ENCODE results near the gene HS6ST2.

The HS6ST2 gene

DNA sequence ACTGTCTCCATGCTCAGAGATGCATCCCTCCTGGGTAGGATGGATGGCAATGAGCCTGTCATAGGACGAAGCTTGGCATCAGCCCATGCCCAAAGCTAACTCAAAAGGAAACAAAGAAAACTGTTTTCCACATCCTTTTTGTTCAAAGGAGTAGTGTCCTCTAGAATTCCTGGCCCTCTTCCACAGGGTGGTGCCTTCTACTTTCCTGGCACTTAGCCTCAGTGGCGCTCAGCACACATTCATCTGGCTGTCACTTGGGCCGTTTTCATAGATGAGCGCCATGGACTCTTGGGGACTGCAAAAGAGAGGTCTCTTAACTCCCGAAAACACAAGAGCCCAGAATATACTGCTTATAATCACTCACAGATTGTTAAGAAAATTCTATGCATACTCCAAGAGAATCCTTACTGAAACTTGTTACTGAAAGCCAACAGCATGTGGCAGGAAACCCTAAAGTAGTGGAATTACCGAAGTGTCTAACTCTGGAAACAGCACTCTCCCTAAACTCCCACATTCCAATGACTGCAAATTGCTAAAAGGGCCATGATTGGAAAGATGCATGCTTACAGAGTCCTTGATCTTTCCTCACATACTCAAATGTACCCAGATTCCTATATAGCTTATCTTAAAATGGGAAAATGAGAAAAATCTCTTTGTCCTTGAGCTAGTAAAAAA is 110.0 kb downstream of the HS6ST2 start:
- no peaks in the 10 kb centered on the region for H3K36me3 Mint-ChIP-seq
- no peak for DNase-seq
- CTCF ChIA-PET, result no interaction called here
- no peak overlapping the region for H3K27ac Mint-ChIP-seq
- H3K27me3 Mint-ChIP-seq, result peaks cover 23% of the 10 kb centered on the region
- no peaks in the 10 kb centered on the region for H3K9me3 Mint-ChIP-seq
- no peaks in the 10 kb centered on the region for H3K4me1 Mint-ChIP-seq
- no peak overlapping the region for H3K4me3 Mint-ChIP-seq

DNA sequence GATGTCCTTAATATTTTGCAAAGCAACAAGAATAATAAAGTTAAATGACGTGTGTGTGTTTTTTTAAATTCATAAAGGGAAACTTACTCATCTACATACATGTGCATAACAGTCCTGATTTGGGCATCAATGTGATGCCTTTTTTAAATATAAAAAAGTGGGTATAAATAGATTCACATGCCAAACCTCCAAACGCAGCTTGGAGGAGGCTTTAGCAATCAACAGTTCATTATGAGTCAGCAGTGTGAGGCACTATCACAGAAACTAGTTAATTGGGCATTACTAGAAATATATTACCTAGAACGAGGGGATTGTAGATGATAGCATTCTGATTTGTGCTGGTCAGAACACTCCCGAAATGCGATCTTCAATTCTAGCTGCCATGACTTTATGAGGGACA is 115.1 kb downstream of the HS6ST2 start:
- H3K27ac Mint-ChIP-seq, result no peak overlapping the region
- no peak overlapping the region for H3K4me3 Mint-ChIP-seq
- no peak for DNase-seq
- no peaks in the 10 kb centered on the region for H3K9me3 Mint-ChIP-seq
- peaks cover 2% of the 10 kb centered on the region for H3K27me3 Mint-ChIP-seq
- CTCF ChIA-PET, result no interaction called here
- no peaks in the 10 kb centered on the region for H3K36me3 Mint-ChIP-seq
- no peaks in the 10 kb centered on the region for H3K4me1 Mint-ChIP-seq

DNA sequence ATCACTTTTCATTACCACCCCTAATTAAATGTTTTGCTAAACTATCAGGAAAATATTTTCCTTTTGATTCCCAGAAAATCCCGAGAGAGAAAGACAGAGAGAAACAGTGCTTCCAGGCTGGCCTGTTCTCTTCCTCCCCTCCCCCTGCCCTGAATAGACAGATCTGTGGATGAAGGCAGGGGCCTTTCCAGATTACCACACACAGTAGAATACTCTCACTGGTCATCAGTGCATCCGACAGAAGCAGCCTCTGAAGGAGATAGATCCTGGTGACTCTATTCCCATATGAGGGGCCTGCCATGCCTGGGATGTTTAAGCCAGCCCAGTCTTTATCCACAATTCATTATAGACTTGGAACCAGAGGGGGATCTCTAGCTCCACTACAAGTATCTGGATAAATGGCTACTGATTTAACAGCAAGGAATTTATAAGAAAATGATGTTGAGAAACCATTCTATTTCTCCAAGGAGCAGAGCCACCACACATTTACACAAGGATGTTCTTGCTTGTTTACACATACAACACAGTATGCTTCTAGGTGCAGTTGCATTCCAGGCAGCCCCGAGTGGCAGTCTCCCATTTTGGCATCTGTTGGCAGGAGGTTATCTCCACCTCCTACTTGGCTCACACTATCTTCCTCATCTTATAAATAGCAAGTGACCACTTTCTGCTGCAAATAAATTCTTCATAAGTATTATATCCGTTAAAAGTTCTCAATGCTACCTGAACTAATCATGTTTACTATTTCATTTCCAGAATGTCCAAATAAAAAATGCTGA is 115.8 kb downstream of the HS6ST2 start:
- no peaks in the 10 kb centered on the region for H3K36me3 Mint-ChIP-seq
- H3K4me3 Mint-ChIP-seq, result no peak overlapping the region
- H3K27ac Mint-ChIP-seq, result no peak overlapping the region
- peaks cover 3% of the 10 kb centered on the region for H3K27me3 Mint-ChIP-seq
- H3K4me1 Mint-ChIP-seq, result no peaks in the 10 kb centered on the region
- CTCF ChIA-PET, result no interaction called here
- no peak for DNase-seq
- no peaks in the 10 kb centered on the region for H3K9me3 Mint-ChIP-seq

DNA sequence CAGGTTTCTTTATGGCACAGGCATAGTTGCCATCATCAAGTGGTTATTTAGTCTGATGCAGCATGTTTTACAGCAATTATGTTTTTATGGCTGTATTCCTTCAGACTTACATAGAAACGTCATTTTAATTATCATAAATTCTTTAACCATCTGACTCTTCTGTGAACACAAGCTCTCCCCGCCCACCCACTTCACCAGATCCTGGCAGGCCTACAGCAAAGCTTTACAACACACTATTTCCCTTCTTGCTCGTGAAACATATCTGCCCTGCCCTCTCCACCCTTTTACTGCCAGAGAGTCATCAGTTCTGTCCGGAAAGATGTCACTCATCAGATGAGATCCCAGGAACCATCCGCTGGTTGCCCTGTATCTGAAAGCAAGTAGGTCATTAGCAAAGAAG is 120.5 kb downstream of the HS6ST2 start:
- Mint-ChIP-seq H3K36me3 (no peaks in the 10 kb centered on the region), H3K4me3 (no peak overlapping the region), H3K27ac (no peak overlapping the region), H3K9me3 (no peaks in the 10 kb centered on the region), H3K27me3 (peaks cover 3% of the 10 kb centered on the region), H3K4me1 (no peaks in the 10 kb centered on the region)
- CTCF ChIA-PET, result no interaction called here
- DNase-seq, result no peak

DNA sequence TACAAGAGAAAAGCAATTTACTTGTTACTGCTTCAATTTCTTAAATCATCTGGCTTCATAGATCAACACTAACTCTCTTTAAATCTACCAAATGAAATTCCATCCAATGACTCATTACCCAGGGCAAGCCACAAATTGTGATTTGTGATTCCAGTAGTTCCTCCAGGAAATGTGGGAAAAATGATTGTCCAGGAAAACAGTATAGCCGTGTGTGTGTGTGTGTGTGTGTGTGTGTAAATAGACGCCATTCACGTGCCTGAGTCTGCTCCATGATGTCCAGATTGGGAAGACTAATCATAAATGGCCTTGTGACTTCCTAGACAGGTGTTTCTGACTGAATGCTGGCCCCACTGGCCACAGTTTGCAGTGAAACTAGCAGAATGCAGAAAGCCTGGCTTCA is 121.3 kb downstream of the HS6ST2 start:
- DNase-seq, result no peak
- CTCF ChIA-PET, result no interaction called here
- H3K27me3 Mint-ChIP-seq, result peaks cover 3% of the 10 kb centered on the region

DNA sequence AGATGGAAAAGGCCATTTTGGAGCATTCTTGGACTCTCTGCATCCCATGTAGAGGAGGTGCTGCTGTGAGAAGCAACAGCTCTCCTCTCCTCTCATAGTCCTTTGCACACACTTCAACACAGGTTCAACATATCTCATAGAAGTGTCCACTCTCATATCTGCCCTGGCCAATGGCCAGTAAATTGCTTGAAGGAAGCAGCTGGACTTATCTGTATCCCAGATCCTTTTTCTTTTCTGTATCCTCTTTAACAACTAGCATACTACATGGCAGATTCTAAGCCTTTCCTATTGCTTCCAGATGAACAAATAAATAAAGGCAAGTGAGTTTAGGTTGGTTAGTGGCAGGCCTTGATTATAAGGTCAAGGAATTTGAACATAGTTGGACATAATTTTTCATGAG is 122.0 kb downstream of the HS6ST2 start:
- no peak for DNase-seq
- CTCF ChIA-PET, result no interaction called here
- H3K36me3 Mint-ChIP-seq, result no peaks in the 10 kb centered on the region
- H3K9me3 Mint-ChIP-seq, result no peaks in the 10 kb centered on the region
- H3K4me1 Mint-ChIP-seq, result no peaks in the 10 kb centered on the region
- peaks cover 3% of the 10 kb centered on the region for H3K27me3 Mint-ChIP-seq
- no peak overlapping the region for H3K27ac Mint-ChIP-seq
- H3K4me3 Mint-ChIP-seq, result no peak overlapping the region

More for the DNA sequence above, 121.3 kb downstream of the HS6ST2 start:
- Mint-ChIP-seq H3K27ac (no peak overlapping the region), H3K9me3 (no peaks in the 10 kb centered on the region), H3K36me3 (no peaks in the 10 kb centered on the region), H3K4me3 (no peak overlapping the region), H3K4me1 (no peaks in the 10 kb centered on the region)

DNA sequence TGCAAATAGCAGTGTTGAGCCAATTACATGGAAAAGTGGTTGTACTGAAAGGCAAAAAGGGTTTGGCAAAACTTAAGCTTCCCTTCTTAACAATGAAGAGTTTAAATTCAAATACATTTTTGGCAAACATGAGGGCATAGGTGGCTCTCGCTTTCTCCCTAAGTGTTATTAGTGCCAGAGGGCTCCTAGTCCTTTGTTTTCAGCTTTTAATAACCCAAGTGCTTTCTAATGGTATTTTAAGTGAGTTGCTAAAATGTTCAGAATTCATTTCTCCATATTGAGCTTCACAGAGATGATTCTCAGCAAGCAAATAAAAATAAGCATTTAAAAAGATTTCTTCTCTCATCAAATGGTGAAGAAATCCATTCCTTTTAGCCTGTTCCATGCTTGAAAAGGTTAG is 123.7 kb downstream of the HS6ST2 start:
- H3K4me1 Mint-ChIP-seq, result no peaks in the 10 kb centered on the region
- no peak for DNase-seq
- CTCF ChIA-PET, result no interaction called here

DNA sequence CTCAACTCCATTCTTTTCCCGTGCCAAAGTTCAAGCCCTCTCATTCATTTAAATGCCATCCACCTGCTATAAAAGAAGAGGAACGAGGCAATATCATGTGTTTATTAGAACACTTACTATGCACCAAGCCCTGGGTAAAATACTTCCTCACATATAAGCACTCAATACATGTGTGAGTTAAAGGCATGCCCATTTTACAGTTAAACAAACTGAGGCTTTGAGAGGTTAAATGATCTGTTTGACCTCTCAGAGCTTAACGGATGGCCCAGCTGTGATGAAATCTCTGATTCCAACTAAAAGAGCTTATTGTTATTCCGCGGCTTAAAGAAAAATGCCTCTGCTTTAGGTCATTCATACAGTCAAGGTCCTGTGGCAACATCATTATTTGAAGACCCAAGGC is 124.3 kb downstream of the HS6ST2 start:
- Mint-ChIP-seq H3K36me3 (no peaks in the 10 kb centered on the region), H3K27ac (no peak overlapping the region), H3K27me3 (peaks cover 3% of the 10 kb centered on the region), H3K9me3 (no peaks in the 10 kb centered on the region), H3K4me3 (no peak overlapping the region), H3K4me1 (no peaks in the 10 kb centered on the region)
- CTCF ChIA-PET, result no interaction called here
- DNase-seq, result no peak

More for the DNA sequence above, 123.7 kb downstream of the HS6ST2 start:
- peaks cover 3% of the 10 kb centered on the region for H3K27me3 Mint-ChIP-seq
- no peak overlapping the region for H3K27ac Mint-ChIP-seq
- no peaks in the 10 kb centered on the region for H3K9me3 Mint-ChIP-seq
- no peak overlapping the region for H3K4me3 Mint-ChIP-seq
- no peaks in the 10 kb centered on the region for H3K36me3 Mint-ChIP-seq

DNA sequence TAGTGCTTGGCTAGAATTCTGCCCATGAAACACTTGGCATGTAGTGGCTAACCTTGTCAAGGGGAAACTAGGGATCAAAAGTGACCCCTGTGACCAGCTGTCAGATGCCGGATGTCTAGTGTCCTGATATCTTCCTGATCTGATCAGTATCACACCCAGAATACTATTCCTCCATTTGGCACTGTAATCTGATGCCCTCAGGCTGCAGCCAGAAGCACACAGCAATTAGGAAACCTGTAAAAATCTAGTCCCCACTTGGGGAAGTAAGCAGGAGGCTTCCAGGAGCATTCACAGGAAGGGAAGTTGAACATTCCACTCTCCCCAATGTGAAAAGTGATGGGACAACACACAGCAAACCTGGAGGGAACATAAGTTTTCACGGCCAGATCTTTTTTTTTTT is 125.1 kb downstream of the HS6ST2 start:
- CTCF ChIA-PET, result no interaction called here
- no peak overlapping the region for H3K4me3 Mint-ChIP-seq
- H3K4me1 Mint-ChIP-seq, result no peaks in the 10 kb centered on the region
- H3K27me3 Mint-ChIP-seq, result peaks cover 3% of the 10 kb centered on the region
- no peak for DNase-seq
- no peaks in the 10 kb centered on the region for H3K9me3 Mint-ChIP-seq
- H3K36me3 Mint-ChIP-seq, result no peaks in the 10 kb centered on the region
- H3K27ac Mint-ChIP-seq, result no peak overlapping the region

DNA sequence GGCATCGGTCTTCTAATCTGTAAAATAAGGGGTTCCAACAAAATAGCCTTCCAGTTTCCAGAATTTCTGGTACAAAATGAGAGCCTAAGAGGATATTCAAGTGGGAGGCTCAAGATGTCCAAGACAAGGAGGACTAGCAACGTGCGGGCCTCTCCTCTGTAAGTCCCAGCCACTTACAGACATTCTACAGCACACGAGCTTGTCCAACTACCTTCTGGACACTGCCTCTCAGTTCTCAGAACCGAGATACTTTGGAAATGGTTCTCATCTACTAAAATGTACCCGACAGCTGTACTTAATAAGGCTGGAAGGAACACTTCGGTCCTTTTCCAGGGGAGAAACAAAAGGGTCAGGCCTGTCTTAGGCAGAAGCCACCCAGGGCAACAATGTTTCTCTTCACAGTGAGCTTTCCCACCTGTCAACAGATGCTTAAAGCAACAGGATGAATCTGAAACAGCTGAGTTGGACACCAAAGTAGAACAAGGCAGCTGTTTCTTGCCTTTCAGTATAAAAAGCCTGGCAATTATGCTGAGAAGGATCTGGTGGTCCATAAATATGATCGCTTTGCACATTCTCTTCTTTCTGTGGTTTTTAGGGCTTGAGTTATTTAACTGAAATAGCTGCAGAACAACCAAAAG is 127.0 kb downstream of the HS6ST2 start:
- no peaks in the 10 kb centered on the region for H3K4me1 Mint-ChIP-seq
- no peak for DNase-seq
- H3K36me3 Mint-ChIP-seq, result no peaks in the 10 kb centered on the region
- H3K9me3 Mint-ChIP-seq, result no peaks in the 10 kb centered on the region
- peaks cover 4% of the 10 kb centered on the region for H3K27me3 Mint-ChIP-seq
- H3K27ac Mint-ChIP-seq, result no peak overlapping the region
- H3K4me3 Mint-ChIP-seq, result no peak overlapping the region
- CTCF ChIA-PET, result no interaction called here

DNA sequence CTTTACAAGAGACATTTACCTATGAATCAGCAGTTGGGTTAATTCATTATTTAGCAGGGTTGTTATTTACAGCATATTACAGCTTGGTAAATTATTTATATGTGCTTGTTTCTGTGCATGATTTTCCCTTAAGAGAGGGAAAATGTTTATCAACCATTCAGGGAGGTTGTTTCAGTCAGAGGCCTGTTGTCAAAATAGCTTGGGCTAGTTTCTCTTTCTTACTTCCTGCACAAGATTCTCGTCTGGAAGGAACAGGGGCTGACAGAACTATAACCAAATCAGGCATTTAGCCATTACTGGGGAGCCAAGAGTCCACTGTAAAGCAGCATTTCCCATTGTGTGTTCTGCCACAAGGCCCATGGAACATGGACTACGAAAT is 135.8 kb downstream of the HS6ST2 start:
- Mint-ChIP-seq H3K4me3 (no peak overlapping the region), H3K27ac (no peak overlapping the region), H3K9me3 (no peaks in the 10 kb centered on the region), H3K27me3 (peaks cover 4% of the 10 kb centered on the region), H3K4me1 (no peaks in the 10 kb centered on the region), H3K36me3 (no peaks in the 10 kb centered on the region)
- no peak for DNase-seq
- CTCF ChIA-PET, result no interaction called here

DNA sequence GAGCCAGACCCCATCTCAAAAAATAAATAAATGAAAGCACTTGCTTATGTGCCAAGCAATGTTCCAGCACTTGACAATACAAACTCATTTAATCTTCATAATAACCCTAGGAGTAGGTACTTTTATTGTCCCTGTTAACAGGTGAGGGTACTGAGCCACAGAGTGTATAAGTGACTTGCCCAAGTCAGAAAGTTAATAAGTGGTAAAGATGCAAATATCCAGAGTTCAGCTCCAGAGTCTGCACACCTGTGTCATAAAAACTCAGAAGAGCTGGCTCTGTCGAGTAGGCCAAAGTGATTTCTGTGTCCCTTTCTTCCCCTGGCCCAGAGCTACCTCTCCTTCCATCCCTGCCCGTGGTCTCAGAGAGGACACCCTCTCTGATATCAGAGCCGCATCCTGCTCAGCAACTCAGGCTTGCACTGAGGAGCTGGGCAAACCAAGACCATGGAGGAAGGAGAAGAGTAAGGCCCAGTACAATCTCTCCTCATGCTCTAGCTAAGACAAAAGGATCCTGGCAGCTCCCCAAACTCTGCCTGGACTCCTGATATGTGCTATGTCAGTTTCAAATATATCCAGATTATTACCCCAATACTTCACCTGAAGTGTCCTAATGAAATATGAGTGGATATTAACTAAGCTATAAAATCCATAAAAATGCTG is 136.3 kb downstream of the HS6ST2 start:
- Mint-ChIP-seq H3K27ac (no peak overlapping the region), H3K9me3 (no peaks in the 10 kb centered on the region), H3K27me3 (peaks cover 1% of the 10 kb centered on the region), H3K4me3 (no peak overlapping the region), H3K36me3 (no peaks in the 10 kb centered on the region), H3K4me1 (no peaks in the 10 kb centered on the region)
- DNase-seq, result no peak
- CTCF ChIA-PET, result no interaction called here

DNA sequence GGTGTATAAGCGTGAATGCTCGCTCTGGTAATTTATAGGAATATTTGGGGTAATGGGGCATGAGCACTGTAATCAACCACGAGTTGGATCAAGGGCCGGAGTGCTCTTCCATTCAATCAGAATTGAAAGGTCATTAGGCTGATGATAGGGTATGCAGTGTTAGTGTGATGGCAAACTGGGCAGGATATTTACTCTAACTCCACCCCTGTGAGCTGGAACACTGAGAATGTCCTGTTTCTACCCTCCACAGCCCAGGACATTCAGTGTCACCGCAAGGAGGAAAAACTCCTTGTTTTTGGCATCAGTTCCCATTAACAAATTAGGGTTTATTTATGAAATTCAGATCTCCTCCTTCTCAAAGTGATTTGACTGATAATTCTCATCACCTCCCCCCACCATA is 137.8 kb downstream of the HS6ST2 start:
- CTCF ChIA-PET, result no interaction called here
- Mint-ChIP-seq H3K27me3 (no peaks in the 10 kb centered on the region), H3K36me3 (no peaks in the 10 kb centered on the region), H3K4me3 (no peak overlapping the region), H3K27ac (no peak overlapping the region), H3K9me3 (no peaks in the 10 kb centered on the region), H3K4me1 (no peaks in the 10 kb centered on the region)
- no peak for DNase-seq

DNA sequence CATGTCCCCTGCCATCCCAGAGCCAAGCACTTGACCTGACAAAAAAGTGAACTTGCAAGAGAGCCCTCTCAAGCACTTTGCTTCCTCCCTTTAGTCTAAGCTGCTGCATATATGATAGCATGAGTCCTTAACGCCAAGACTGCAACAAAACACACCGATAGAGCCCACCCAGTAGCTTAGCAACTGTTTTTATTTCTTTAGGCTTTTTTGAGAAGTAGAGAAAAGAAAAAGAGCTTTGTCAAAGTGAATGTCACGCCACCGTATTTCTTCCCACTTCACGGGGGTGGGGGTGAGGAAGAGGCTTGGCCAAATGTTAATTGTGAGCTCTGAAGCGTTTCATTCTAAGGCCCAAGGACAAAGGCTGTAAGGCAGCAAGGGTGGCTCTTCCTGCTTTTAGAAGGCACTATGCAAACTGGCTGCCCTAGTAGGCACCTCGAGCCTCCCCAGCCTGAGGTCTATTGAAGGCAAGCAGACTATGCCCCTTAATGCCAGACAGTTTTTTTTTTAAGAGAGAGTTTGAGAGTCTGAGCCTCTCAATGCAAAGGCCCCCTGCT is 138.6 kb downstream of the HS6ST2 start:
- H3K36me3 Mint-ChIP-seq, result no peaks in the 10 kb centered on the region
- no peak for DNase-seq
- H3K4me1 Mint-ChIP-seq, result no peaks in the 10 kb centered on the region
- no peak overlapping the region for H3K27ac Mint-ChIP-seq
- H3K9me3 Mint-ChIP-seq, result no peaks in the 10 kb centered on the region
- CTCF ChIA-PET, result no interaction called here
- H3K4me3 Mint-ChIP-seq, result no peak overlapping the region
- H3K27me3 Mint-ChIP-seq, result no peaks in the 10 kb centered on the region
